Chondrocyte (in vitro differentiated cells): ENCODE measurements around the gene RAB5A. TPM values are rescaled to one million over a fixed set of nuclear protein-coding genes. Genes with fewer than 3 reads are reported as not detected.
"Not testable (repeated sequence)": the region's sequence is repeated elsewhere in the genome, so short reads cannot be mapped to it uniquely, and the experiment has no call there.

Experiments used
- DNase-seq: peaks from one replicate; pipeline ENCODE4 v3.0.0; 2021; ENCODE audit warnings: mixed read lengths, low spot score
- H3K27ac Mint-ChIP-seq: one replicate; pipeline ENCODE4 v1.8.0; 2021; ENCODE audit warnings: mild to moderate bottlenecking, moderate library complexity, mixed read lengths; ENCODE audit not compliant: unreplicated experiment
- H3K27me3 Mint-ChIP-seq: 2 replicates; pipeline ENCODE4 v1.8.0; 2021; ENCODE audit warnings: low read depth, mixed read lengths
- H3K36me3 Mint-ChIP-seq: 2 replicates; pipeline ENCODE4 v1.8.0; 2021; ENCODE audit warnings: low read depth, mixed read lengths
- H3K4me1 Mint-ChIP-seq: 2 replicates; pipeline ENCODE4 v1.8.0; 2021; ENCODE audit warnings: low read depth, mild to moderate bottlenecking, mixed read lengths
- H3K4me3 Mint-ChIP-seq: one replicate; pipeline ENCODE4 v1.8.0; 2021; ENCODE audit warnings: mild to moderate bottlenecking, moderate library complexity, mixed read lengths; ENCODE audit not compliant: unreplicated experiment
- H3K9me3 Mint-ChIP-seq: 2 replicates; pipeline ENCODE4 v1.8.0; 2021; ENCODE audit warnings: low read depth, mixed read lengths
- CTCF ChIP-seq: fragments of 200-600 bp; sonication (generic); IDR thresholded peaks from 2 replicates; pipeline ENCODE4 v1.5.0; 2021; ENCODE audit warnings: antibody characterized with exemption, mild to moderate bottlenecking, moderate library complexity
- total RNA-seq: library from RNA; stranded (reverse); gene quantifications from 3 replicates; pipeline ENCODE4 v1.2.1, GENCODE V29; 2021

RAB5A gene
- total RNA-seq, 1 donor from 2014 or later: 81.1 TPM

- no peaks in the 10 kb centered on the region for H3K27me3 Mint-ChIP-seq
- no peak overlapping the region for H3K27ac Mint-ChIP-seq
- peaks cover 5% of the 10 kb centered on the region for H3K4me1 Mint-ChIP-seq
- no peak for TF ChIP-seq CTCF
- H3K4me3 Mint-ChIP-seq: no peak overlapping the region
- H3K36me3 Mint-ChIP-seq: no peaks in the 10 kb centered on the region
- H3K9me3 Mint-ChIP-seq: no peaks in the 10 kb centered on the region
- DNase-seq: no peak
Observed at GRCh38 chr3:20023623-20024405, 76.9 kb downstream of the RAB5A start.

GRCh38 chr3:20027136-20027535 is 80.2 kb downstream of the RAB5A start:
- Mint-ChIP-seq H3K4me1 (peaks cover 5% of the 10 kb centered on the region), H3K36me3 (no peaks in the 10 kb centered on the region), H3K27me3 (no peaks in the 10 kb centered on the region), H3K27ac (no peak overlapping the region), H3K4me3 (no peak overlapping the region), H3K9me3 (no peaks in the 10 kb centered on the region)
- TF ChIP-seq CTCF: no peak
- no peak for DNase-seq

- TF ChIP-seq CTCF: no peak
- Mint-ChIP-seq H3K9me3 (no peaks in the 10 kb centered on the region), H3K4me3 (no peak overlapping the region), H3K36me3 (no peaks in the 10 kb centered on the region), H3K4me1 (no peaks in the 10 kb centered on the region), H3K27me3 (no peaks in the 10 kb centered on the region), H3K27ac (no peak overlapping the region)
- DNase-seq: no peak
Observed at GRCh38 chr3:20028905-20029331, 82.0 kb downstream of the RAB5A start.

- not testable (repeated sequence) for H3K36me3 Mint-ChIP-seq, H3K4me3 Mint-ChIP-seq, DNase-seq, H3K27me3 Mint-ChIP-seq, H3K27ac Mint-ChIP-seq, H3K4me1 Mint-ChIP-seq, H3K9me3 Mint-ChIP-seq
Observed at GRCh38 chr3:20031939-20032338, 85.0 kb downstream of the RAB5A start.

Other genes with a start within 250 kb of the RAB5A start
- 0.37 to 1.6 TPM (median 1.0 TPM) in 3 replicates for gene EFHB, start 12.9 kb upstream of the RAB5A start, total RNA-seq
- gene PP2D1, start 65.2 kb downstream of the RAB5A start, total RNA-seq: not detected in 3 replicates
- gene KAT2B, start 93.3 kb downstream of the RAB5A start, total RNA-seq: 8.1 to 13.8 TPM (median 8.9 TPM) in 3 replicates
- 3.4 to 5.0 TPM (median 3.7 TPM) in 3 replicates for gene SGO1, start 239.1 kb downstream of the RAB5A start, total RNA-seq